ENCODE results near the gene DNAAF8. TPM values are rescaled to one million over a fixed set of nuclear protein-coding genes. Genes with fewer than 3 reads are reported as not detected.

Gene DNAAF8
- total RNA-seq, 4 donors from 2014 or later, result 0.42 to 1.7 (median 0.94) TPM

- H3K36me3 ChIP-seq, result no peaks in the 10 kb centered on the region
- no peaks in the 10 kb centered on the region for H3K4me1 ChIP-seq
- H3K9me3 ChIP-seq, result no peaks in the 10 kb centered on the region
- TF ChIP-seq CTCF (IDR thresholded peaks at IDR 0.05) (no peak), POLR2AphosphoS5 (IDR thresholded peaks at IDR 0.05) (no peak), POLR2A (IDR thresholded peaks at IDR 0.05; ENCODE audit: low read depth) (no peak), EP300 (IDR thresholded peaks at IDR 0.05) (no peak)
- no peaks in the 10 kb centered on the region for H3K27me3 ChIP-seq
- WGBS, result 73% methylated on average over 9 of the region's 9 CpGs
- intact Hi-C loops (cut with DNase I), result no loop called here
- no peak overlapping the region for H3K4me3 ChIP-seq
- DNase-seq (ENCODE audit: extremely low spot score), result no peak
- no peak overlapping the region for H3K27ac ChIP-seq (replicated peaks in 1 of 4)
Observed at GRCh38 chr16:4788489-4788889, 54.2 kb downstream of the DNAAF8 start.

GRCh38 chr16:4788910-4789309 is 54.6 kb downstream of the DNAAF8 start:
- Histone ChIP-seq H3K27me3 (no peaks in the 10 kb centered on the region), H3K9me3 (no peaks in the 10 kb centered on the region), H3K4me1 (no peaks in the 10 kb centered on the region), H3K4me3 (no peak overlapping the region), H3K27ac (replicated peaks in 1 of 4) (no peak overlapping the region), H3K36me3 (no peaks in the 10 kb centered on the region)
- WGBS, result 90% methylated on average over 7 of the region's 7 CpGs
- DNase-seq (ENCODE audit: extremely low spot score), result no peak
- TF ChIP-seq EP300 (IDR thresholded peaks at IDR 0.05), result no peak
- TF ChIP-seq POLR2A (IDR thresholded peaks at IDR 0.05; ENCODE audit: low read depth), result no peak
- no peak for TF ChIP-seq POLR2AphosphoS5 (IDR thresholded peaks at IDR 0.05)
- TF ChIP-seq CTCF (IDR thresholded peaks at IDR 0.05), result no peak
- intact Hi-C loops (cut with DNase I), result no loop called here

GRCh38 chr16:4790261-4790660 is 55.9 kb downstream of the DNAAF8 start:
- Histone ChIP-seq H3K36me3 (no peaks in the 10 kb centered on the region), H3K27me3 (no peaks in the 10 kb centered on the region), H3K27ac (replicated peaks in 1 of 4) (no peak overlapping the region), H3K9me3 (no peaks in the 10 kb centered on the region), H3K4me3 (no peak overlapping the region), H3K4me1 (no peaks in the 10 kb centered on the region)
- DNase-seq (ENCODE audit: extremely low spot score), result no peak
- TF ChIP-seq POLR2AphosphoS5 (IDR thresholded peaks at IDR 0.05) (no peak), CTCF (IDR thresholded peaks at IDR 0.05) (no peak), POLR2A (IDR thresholded peaks at IDR 0.05; ENCODE audit: low read depth) (no peak), EP300 (IDR thresholded peaks at IDR 0.05) (no peak)
- WGBS, result 86% methylated on average over 10 of the region's 10 CpGs
- intact Hi-C loops (cut with DNase I), result no loop called here

GRCh38 chr16:4790871-4791270 is 56.5 kb downstream of the DNAAF8 start:
- Histone ChIP-seq H3K9me3 (no peaks in the 10 kb centered on the region), H3K36me3 (peaks cover 0 to 4% (median 2%) of the 10 kb centered on the region in 4 donors), H3K4me1 (no peaks in the 10 kb centered on the region), H3K4me3 (no peak overlapping the region), H3K27ac (replicated peaks in 1 of 4) (no peak overlapping the region), H3K27me3 (no peaks in the 10 kb centered on the region)
- 77% methylated on average over 10 of the region's 10 CpGs for WGBS
- no peak for TF ChIP-seq EP300 (IDR thresholded peaks at IDR 0.05)
- TF ChIP-seq POLR2A (IDR thresholded peaks at IDR 0.05; ENCODE audit: low read depth), result no peak
- no peak for TF ChIP-seq CTCF (IDR thresholded peaks at IDR 0.05)
- no peak for TF ChIP-seq POLR2AphosphoS5 (IDR thresholded peaks at IDR 0.05)
- intact Hi-C loops (cut with DNase I), result no loop called here
- no peak for DNase-seq (ENCODE audit: extremely low spot score)

GRCh38 chr16:4792951-4793513 is 58.7 kb downstream of the DNAAF8 start:
- TF ChIP-seq CTCF (IDR thresholded peaks at IDR 0.05) (no peak), POLR2AphosphoS5 (IDR thresholded peaks at IDR 0.05) (no peak), POLR2A (IDR thresholded peaks at IDR 0.05; ENCODE audit: low read depth) (no peak), EP300 (IDR thresholded peaks at IDR 0.05) (no peak)
- Histone ChIP-seq H3K4me3 (no peak overlapping the region), H3K36me3 (peaks cover 9 to 25% (median 21%) of the 10 kb centered on the region in 4 donors), H3K4me1 (no peaks in the 10 kb centered on the region), H3K27ac (replicated peaks in 1 of 4) (no peak overlapping the region), H3K9me3 (no peaks in the 10 kb centered on the region), H3K27me3 (no peaks in the 10 kb centered on the region)
- DNase-seq (ENCODE audit: extremely low spot score), result no peak
- WGBS, result 80% methylated on average over 13 of the region's 13 CpGs
- intact Hi-C loops (cut with DNase I), result no loop called here

Data from esophagus muscularis mucosa (tissue), 4 donors.